Tibial artery (tissue), 4 donors: Measurements from ENCODE around the gene CAGE1.

ENCODE experiments used
- DNase-seq, 2 donors: peaks; one replicate each; pipeline ENCODE4 v3.0.0-alpha.2; 2019
- H3K27ac ChIP-seq, 2 donors: fragments of 200-600 bp; sonication (generic) in 1 of 2; 1 replicate in 1 of 2; 2 replicates in 1 of 2; pipeline ENCODE4 v1.5.1; 2018 to 2019; ENCODE audit warnings: mild to moderate bottlenecking in 1 of 2
- H3K27me3 ChIP-seq, 2 donors: fragments of 200-600 bp; sonication (generic) in 1 of 2; one replicate each; pipeline versions ENCODE4 v1.5.1 to v1.6.0; 2016 to 2019
- H3K36me3 ChIP-seq, 3 donors: fragments of 200-600 bp; sonication (generic) in 2 of 3; one replicate each; pipeline ENCODE4 v1.5.1; 2016 to 2019; ENCODE audit warnings: mild to moderate bottlenecking in 2 of 3
- H3K4me1 ChIP-seq, 4 donors: fragments of 200-600 bp; sonication (generic) in 2 of 4; 1 replicate in 3 of 4; 2 replicates in 1 of 4; pipeline ENCODE4 v1.5.1; 2016 to 2019
- H3K4me3 ChIP-seq, 2 donors: fragments of 200-600 bp; sonication (generic) in 1 of 2; 1 replicate in 1 of 2; 2 replicates in 1 of 2; pipeline ENCODE4 v1.5.1; 2018 to 2019; ENCODE audit warnings: mild to moderate bottlenecking in 2 of 2
- H3K9me3 ChIP-seq, 3 donors: fragments of 200-600 bp; sonication (generic) in 1 of 3; one replicate each; pipeline ENCODE4 v1.5.1; 2016 to 2019
- intact Hi-C: fragments of 100-400 bp; cut with DNase I; formaldehyde crosslinking; loops from one replicate; pipeline ENCODE4 v1.15.0; 2023; ENCODE audit warnings: low total_unique reads
- TF ChIP-seq, protein P1 (sequence below), 2 experiments: fragments of 200-600 bp in 1 of 2; fragments of 450-650 bp in 1 of 2; IDR thresholded peaks; one replicate each; pipeline ENCODE4 v1.5.1; 2017 to 2019; ENCODE audit warnings: antibody characterized with exemption in 2 of 2, mild to moderate bottlenecking in 1 of 2, moderate library complexity in 1 of 2

CAGE1 gene

DNA sequence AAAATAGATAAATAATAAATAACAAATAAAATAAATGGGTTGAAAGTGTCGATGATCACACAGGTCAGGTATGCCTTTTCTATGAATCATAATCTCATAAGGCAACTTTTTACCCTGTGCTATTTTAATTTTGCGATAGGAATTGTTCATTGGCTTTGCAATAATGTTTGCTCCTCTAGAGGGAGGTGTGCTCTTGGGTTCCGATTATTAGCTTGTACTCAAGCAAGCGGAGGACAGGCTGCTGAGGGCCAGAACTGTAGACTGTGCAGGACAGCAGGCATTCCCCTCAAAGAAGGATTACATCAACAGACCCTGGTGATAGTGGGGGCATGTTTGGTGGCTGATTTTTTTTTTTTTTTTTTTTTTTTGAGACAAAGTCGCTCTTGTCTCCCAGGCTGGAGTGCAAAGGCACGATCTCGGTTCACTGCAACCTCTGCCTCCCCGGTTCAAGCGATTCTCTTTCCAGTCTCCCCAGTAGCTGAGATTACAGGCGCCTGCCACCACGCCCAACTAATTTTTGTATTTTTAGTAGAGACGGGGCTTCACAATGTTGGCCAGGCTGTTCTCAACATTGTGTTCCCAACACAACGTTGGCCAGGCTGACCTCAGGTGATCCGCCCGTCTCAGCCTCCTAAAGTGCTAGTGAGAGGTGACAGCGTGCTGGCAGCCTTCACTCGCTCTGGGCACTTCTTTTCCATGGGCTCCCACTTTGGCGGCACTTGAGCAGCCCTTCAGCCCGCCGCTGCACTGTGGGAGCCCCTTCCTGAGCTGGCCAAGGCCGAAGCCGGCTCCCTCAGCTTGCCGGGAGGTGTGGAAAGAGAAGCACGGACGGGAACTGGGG lies 35.6 kb upstream of the CAGE1 start:
- no peak overlapping the region for H3K4me3 ChIP-seq
- no peak for DNase-seq

DNA sequence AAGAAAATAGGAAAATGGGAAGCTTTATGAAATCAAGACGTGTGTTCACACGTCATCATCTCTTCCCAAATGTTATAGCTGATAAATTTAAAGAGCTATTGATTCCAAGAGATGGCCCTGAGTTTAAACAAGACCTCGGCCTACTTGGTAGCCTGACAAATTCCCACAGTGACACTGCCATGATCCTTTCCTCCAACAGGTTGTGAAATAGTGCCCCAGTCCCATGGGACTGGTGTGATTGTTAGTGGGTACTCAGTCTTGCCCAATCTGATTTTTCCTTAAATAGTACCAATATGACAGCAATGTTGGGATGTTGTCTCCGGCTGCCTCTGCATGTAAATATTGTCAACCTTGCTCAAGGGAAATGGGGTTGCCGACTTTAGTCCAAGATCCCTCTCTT lies 34.5 kb upstream of the CAGE1 start:
- Histone ChIP-seq H3K9me3 (no peaks in the 10 kb centered on the region), H3K4me1 (no peaks in the 10 kb centered on the region), H3K27ac (no peak overlapping the region), H3K27me3 (no peaks in the 10 kb centered on the region), H3K4me3 (no peak overlapping the region), H3K36me3 (peaks cover 0 to 8% (median 0%) of the 10 kb centered on the region in 3 donors)
- TF ChIP-seq, protein P1, sequence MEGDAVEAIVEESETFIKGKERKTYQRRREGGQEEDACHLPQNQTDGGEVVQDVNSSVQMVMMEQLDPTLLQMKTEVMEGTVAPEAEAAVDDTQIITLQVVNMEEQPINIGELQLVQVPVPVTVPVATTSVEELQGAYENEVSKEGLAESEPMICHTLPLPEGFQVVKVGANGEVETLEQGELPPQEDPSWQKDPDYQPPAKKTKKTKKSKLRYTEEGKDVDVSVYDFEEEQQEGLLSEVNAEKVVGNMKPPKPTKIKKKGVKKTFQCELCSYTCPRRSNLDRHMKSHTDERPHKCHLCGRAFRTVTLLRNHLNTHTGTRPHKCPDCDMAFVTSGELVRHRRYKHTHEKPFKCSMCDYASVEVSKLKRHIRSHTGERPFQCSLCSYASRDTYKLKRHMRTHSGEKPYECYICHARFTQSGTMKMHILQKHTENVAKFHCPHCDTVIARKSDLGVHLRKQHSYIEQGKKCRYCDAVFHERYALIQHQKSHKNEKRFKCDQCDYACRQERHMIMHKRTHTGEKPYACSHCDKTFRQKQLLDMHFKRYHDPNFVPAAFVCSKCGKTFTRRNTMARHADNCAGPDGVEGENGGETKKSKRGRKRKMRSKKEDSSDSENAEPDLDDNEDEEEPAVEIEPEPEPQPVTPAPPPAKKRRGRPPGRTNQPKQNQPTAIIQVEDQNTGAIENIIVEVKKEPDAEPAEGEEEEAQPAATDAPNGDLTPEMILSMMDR (IDR thresholded peaks at IDR 0.05) = no peak
- intact Hi-C loops = no loop called here
- DNase-seq = no peak

More for the DNA sequence above, 35.6 kb upstream of the CAGE1 start:
- Histone ChIP-seq H3K36me3 (no peaks in the 10 kb centered on the region), H3K27me3 (no peaks in the 10 kb centered on the region), H3K9me3 (no peaks in the 10 kb centered on the region), H3K27ac (no peak overlapping the region), H3K4me1 (no peaks in the 10 kb centered on the region)
- intact Hi-C loops = no loop called here
- TF ChIP-seq, protein P1 (IDR thresholded peaks at IDR 0.05) = no peak

DNA sequence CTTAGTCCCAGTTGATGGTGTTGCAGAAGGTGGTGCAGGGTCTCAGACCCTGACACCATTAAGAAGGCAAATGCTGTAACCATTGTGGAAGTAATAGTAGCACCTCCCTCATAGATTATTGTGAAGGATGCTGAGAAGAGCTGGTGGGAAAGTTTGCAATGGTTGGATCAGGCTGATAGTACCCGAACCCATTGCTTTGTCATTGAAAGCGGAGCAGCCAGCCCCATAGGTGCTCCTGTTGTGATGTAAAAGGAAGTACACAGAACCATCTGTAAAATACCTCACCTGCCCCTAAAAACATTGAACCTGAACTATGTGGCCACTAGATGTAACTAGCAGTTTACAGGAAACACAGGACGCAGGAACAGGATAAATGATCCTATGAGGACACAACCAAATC lies 31.5 kb upstream of the CAGE1 start:
- DNase-seq = no peak
- Histone ChIP-seq H3K4me3 (no peak overlapping the region), H3K4me1 (no peaks in the 10 kb centered on the region), H3K27me3 (no peaks in the 10 kb centered on the region), H3K36me3 (peaks cover 14 to 38% (median 16%) of the 10 kb centered on the region in 3 donors), H3K27ac (no peak overlapping the region), H3K9me3 (no peaks in the 10 kb centered on the region)
- intact Hi-C loops = no loop called here
- TF ChIP-seq, protein P1 (IDR thresholded peaks at IDR 0.05) = no peak

DNA sequence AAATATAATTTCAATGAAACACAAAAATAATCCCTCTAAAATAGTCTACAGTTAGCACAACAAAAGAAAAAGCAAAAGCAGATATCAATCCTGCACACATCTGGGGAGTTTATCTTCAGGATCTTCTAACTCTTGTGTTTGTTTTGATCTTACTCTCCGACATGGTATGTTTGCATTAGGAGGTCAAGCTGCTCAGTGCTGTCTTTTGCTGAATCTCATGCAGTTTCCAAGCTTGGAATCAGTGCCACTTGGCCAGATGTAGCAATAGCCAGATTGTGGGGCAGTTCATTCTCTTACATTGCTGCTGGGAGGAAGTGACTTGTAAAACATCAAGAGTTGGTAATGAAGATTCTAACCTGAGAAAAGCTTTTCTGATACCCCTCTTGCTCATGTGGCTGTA lies 29.5 kb upstream of the CAGE1 start:
- DNase-seq = no peak
- no peaks in the 10 kb centered on the region for H3K4me1 ChIP-seq
- H3K27me3 ChIP-seq = no peaks in the 10 kb centered on the region
- TF ChIP-seq, protein P1 (IDR thresholded peaks at IDR 0.05) = no peak
- no peak overlapping the region for H3K4me3 ChIP-seq
- H3K36me3 ChIP-seq = peaks cover 34 to 58% (median 36%) of the 10 kb centered on the region in 3 donors
- intact Hi-C loops = no loop called here
- no peak overlapping the region for H3K27ac ChIP-seq
- no peaks in the 10 kb centered on the region for H3K9me3 ChIP-seq

DNA sequence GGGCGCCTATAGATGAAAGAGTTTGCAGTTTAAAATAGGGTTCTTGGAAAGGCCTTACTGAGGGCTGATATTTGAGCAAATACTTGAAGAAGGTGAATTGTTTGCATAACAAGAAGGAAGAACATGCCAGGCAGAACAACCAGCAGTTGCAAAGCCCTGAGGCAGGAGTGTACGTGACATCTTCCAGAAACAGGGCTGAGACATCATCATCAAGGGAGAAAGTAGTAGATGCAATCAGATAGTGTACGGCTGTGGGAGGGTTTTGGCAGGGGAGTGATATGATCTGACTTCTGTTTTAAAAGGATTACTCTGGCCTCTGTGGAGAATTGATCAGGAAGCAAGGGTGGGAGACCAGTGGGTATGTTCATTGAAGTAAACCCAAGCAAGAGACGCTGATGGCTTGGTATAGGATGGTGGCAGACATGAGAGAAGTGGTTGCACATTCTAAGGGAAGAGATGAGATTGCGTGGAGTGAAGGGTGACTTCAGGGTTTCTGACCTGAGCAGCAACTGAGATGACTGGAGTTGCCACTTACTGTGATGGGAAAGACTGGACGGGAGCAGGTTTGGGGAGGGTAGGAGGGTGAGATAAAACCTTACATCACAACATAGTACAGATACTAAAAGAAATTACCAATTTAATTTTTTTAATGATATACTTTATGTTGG lies 28.8 kb upstream of the CAGE1 start:
- intact Hi-C loops = no loop called here
- TF ChIP-seq, protein P1 (IDR thresholded peaks at IDR 0.05) = no peak
- Histone ChIP-seq H3K27me3 (no peaks in the 10 kb centered on the region), H3K27ac (no peak overlapping the region), H3K4me3 (no peak overlapping the region), H3K36me3 (peaks cover 36 to 65% (median 42%) of the 10 kb centered on the region in 3 donors), H3K9me3 (no peaks in the 10 kb centered on the region), H3K4me1 (no peaks in the 10 kb centered on the region)
- DNase-seq = no peak
